Right lobe of liver (tissue), 4 donors: ENCODE measurements around the gene DCBLD2.

ENCODE experiments used
- POLR2A ChIP-seq: fragments of 450-650 bp; IDR thresholded peaks from one replicate; pipeline ENCODE4 v1.6.1; 2017; ENCODE audit warnings: antibody characterized with exemption, mild to moderate bottlenecking
- TF ChIP-seq, protein P1 (sequence below), 4 donors: fragments of 200-600 bp in 3 of 4; fragments of 450-650 bp in 1 of 4; IDR thresholded peaks; one replicate each; pipeline versions ENCODE4 v1.5.1 to v1.8.0; 2016 to 2022; ENCODE audit warnings: antibody characterized with exemption in 4 of 4, mild to moderate bottlenecking in 2 of 4
- donor health status: DM: no; HTN: no; CAD: no.
- donor health status: DM: no; HTN: no; CAD: no.
- donor health status: DM: no; HTN: yes; CAD: no.

DNA sequence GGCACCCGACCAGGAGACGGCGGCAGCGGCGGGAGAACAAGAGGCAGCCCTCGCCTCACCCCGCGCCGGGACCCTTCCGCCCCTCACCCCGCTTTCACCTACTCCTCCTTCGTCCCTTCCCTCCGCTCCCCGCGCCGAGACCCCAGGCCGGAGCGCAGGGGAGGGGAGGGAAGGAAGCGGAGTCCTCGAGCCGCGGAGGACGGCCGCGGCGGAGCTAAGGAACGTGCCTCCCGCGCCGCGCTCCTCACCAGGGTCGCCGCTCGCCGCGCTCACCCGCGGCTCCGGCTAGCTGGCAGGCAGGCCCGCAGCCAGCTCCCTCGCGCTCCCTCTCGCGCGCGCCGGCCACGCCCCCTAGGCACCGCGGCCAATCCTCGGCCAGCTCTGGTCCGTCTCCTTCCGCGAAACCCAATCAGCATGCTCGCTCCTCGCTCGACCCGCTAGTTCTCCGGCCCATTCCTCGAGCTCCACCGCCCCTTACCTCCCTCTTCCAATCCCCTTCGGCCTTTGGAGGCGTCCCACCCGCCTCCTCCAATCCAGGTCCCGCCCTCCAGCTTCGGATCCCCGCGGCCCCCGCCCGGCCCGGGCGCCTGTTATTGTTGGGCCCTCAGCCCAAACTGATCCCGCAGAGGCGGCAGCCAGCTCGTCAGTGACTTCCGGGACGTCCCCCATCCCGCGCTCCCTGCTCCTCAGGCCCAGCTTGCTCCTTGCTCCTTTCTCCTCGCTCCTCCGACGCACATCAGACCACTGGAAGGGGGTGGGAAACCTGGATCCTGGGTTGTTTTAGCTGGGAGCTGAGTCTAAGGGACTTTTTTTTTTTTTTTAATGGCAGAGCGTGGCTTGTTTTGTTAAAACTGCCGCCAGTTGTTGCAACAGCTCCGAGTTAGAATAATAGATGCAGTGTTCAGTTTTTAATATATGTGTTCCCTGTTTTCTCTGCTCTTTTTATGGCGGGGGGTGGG is at the start of gene DCBLD2:
- TF ChIP-seq, protein P1, sequence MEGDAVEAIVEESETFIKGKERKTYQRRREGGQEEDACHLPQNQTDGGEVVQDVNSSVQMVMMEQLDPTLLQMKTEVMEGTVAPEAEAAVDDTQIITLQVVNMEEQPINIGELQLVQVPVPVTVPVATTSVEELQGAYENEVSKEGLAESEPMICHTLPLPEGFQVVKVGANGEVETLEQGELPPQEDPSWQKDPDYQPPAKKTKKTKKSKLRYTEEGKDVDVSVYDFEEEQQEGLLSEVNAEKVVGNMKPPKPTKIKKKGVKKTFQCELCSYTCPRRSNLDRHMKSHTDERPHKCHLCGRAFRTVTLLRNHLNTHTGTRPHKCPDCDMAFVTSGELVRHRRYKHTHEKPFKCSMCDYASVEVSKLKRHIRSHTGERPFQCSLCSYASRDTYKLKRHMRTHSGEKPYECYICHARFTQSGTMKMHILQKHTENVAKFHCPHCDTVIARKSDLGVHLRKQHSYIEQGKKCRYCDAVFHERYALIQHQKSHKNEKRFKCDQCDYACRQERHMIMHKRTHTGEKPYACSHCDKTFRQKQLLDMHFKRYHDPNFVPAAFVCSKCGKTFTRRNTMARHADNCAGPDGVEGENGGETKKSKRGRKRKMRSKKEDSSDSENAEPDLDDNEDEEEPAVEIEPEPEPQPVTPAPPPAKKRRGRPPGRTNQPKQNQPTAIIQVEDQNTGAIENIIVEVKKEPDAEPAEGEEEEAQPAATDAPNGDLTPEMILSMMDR (IDR thresholded peaks at IDR 0.05), result no peak
- TF ChIP-seq POLR2A, result peak; percentile 90
